NCI-H1417 treated with DMSO at 0.1 percent for 48 hours (cell line): ENCODE data around the gene KLHL8.

Source experiments
- DNase-seq: peaks from one replicate; lab custom pipeline; 2025; lab: John Stamatoyannopoulos, UW

KLHL8 gene

DNA sequence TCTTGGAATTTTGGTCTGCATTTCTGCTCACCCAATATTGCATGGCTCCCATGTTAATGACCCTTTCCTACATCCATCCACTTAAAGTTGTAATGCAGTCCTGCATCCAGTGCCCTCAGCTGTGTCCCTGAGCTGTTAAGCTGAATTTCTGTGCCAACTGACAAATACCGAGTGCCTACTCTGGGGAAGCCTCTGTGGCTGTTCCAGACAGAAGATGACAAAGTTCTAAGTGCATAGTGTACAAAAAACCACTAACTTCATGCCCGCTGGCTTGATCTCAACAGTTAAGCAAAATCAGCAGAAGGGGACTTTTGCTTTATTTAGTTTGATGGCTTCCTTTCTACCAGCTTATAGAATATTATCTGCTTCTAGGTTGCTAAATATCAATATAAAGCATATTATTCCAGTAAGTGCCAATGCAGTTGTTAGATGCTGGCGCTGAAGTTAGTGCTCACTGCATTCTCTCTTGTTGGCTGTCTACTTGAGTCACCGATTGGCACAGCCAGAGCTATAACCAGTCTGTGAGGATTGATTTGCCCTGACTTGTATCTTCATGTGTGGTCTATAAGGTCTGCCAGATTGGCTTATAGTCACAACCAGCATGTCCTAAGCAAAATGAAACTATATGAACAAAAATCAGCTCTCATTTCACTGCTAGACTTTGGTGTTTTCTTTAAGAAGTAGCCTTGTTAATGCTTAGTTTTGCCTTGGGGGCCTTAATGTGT is 98.9 kb downstream of the KLHL8 start:
- no peak for DNase-seq

DNA sequence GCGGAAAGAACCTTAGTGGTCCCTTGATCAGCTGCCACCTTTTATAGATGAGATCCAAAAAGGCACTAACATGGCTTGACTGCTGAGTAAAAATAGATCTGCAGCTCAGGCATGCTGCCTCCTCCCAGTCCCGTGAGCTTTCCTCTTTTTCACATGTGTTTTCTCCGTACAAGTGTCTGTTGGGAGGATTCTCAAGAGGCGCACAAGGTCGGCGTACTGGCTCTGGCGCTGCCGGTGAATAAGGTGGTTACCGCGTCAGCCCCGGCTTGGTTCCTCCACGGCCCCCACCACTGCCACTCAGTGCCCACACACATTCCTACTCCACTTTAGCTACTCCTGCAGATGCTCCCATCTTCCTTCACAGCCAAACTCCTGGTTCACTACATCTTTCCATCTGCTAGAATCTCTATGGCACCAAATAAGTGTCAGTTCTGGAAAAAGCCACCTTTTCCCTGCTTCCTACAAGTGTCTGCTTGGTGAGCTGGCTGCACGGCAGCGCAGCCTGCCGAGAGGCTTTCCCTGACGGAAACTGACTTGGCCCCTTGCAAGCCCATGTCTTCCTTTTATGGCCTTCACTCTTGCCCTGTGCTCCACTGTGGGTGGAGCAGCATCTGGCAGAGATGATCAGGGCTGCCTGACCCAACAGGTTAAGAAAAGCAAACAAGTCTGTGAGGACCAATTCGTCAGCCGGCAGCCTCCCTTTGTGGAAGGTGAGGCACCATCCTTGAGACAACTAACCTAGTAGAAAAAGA is 99.8 kb downstream of the KLHL8 start:
- DNase-seq = no peak

DNA sequence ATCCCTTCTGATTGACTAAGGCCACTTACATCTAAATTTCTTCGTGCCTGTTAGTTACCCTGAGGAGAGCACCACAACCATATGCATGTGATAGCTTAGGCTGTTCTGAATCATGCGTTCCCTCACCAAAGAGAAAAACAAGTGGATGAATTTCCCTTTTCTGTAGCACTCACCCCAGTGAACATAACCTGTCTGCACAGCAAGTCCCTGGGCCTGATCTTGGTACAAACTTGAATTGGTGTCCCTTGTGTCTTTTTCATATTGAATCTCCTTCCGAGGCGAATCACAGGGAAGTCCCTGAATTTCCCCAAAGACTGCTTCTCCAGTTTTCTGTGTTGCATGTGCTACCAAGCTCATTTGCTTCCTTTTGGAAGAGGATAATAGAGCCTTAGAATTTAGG is 100.4 kb downstream of the KLHL8 start:
- no peak for DNase-seq

DNA sequence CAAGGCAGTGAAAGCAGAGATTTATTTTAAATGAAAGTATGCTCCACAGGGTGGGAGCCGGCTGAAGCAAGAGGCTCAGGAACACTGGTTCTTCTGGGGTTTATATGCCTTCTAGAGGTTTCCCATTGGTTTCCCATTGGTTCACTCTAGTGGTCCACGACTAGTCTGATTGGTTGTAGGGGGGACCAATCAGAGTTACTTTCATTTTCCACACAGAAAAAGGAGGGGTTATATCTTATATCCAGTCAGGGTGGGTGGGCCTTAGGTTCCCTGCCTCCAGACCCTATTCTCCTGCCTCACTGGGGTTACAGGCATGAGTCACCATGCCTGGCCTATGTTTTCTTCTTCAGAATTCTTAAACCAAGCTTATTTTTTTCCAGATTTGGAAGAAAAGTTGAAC is 101.6 kb downstream of the KLHL8 start:
- DNase-seq = no peak

DNA sequence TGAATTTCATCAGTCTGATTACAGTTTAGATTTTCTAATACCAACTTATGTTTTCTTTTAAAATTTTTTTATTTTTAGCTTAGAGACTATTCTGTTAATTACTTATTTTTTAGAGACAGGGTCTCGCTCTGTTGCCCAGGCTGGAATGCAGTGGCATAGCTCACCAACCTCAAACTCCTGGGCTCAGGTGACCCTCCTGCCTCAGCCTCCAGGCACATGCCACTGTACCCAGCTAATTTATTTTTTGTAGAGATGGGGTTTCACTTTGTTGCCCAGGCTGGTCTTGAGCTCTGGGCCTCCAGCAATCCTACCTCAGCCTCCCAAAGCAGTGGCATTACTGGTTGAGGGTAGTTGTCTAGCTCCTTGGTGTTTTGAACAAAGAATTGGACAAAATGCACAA is 102.0 kb downstream of the KLHL8 start:
- DNase-seq = no peak

DNA sequence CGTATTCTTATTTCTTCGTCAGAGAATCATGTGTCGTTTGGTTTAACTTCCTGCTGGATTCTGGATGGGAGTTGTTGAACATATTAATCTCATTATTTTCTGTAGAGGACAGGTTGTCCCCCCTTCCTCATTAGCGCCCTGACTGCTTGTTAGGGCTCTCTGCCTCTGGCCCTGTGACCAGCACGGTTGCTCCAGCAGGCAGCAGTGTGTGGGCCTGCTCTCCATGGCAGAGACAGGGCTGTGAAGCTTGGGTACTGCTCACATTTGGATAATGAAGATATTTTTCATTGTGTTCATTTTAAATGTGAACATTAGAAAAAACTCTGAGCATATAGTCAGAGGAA is 102.7 kb downstream of the KLHL8 start:
- no peak for DNase-seq

DNA sequence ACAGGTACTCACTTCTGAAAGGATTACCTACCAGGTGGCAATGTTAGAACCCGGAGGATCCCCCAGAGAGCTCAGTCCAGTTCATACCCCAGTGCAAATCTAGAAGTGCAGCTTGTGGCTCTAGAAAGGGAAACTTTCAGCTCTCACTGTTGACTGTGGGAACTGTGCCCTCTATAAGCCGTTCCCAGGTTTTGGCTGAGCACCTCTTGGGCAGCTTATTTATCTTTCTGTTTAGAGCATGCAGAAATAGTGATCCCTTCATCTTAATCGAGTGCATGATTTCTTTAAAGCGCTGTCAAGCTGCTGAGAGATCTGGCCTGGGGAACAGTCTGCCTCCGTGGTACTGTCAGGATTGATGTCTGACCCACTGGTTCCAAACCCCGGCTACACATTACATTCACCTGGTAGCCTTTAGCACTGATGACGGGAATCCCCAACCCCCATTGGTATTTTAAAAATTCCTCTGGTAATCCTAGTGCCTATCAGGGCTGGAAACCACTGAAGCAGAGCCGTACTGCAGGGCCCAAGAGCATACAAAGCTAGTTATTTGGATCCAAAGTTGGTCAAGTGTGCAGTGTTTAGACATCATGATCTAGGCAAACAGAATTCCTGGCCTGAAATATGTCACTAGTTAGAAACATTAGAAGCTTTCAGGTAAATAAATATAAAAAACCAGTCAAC is 103.2 kb downstream of the KLHL8 start:
- no peak for DNase-seq

DNA sequence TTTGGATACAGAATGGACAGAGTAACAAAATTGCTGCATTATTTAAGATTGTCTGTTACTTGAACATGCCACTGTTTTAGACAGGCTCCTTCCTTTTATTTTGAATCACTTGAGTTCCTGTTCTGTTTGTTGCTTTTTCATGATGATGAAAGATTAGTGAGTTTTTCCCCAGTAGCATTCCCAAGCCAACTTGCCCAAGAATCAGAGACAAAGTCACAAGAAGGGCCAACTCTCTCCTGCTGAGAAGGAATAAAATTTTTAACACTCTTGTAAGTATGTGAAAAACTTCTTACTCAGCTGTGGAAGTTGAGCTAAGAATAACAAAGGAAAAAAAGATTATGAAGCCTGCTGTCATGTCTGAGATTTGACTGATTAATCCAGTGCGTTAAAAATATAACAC is 104.2 kb downstream of the KLHL8 start:
- DNase-seq = no peak

DNA sequence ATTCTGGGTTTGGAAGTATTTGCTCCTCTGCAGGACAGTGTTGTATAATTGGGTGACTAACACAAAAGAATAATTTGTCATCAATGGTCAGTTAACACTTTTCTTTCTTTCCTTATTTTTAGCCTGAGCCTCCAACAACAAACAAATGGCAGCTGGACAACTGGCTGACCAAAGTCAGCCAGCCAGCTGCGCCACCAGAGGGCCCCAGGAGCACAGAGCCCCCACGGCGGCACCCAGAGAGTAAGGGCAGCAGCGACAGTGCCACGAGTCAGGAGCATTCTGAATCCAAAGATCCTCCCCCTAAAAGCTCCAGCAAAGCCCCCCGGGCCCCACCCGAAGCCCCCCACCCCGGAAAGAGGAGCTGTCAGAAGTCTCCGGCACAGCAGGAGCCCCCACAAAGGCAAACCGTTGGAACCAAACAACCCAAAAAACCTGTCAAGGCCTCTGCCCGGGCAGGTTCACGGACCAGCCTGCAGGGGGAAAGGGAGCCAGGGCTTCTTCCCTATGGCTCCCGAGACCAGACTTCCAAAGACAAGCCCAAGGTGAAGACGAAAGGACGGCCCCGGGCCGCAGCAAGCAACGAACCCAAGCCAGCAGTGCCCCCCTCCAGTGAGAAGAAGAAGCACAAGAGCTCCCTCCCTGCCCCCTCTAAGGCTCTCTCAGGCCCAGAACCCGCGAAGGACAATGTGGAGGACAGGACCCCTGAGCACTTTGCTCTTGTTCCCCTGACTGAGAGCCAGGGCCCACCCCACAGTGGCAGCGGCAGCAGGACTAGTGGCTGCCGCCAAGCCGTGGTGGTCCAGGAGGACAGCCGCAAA is 106.0 kb downstream of the KLHL8 start:
- DNase-seq = no peak

DNA sequence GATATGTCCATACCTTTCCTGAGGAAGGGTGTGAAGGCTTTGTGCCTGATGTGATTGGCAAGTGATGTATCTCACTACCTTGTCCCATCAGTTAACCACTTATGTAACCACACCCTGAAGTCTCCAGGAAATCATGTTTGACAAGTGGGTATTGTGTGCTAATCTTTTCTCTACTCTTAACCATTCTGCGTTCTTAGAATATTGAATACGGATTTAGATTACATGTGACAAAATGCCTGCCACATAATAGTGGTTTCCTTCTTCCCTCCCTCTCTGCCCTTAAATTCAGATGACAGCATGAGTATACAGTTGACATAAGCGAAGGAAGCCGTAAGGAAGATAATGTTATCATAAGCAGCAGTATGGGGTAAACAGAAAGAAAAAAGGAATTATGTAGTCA is 108.4 kb downstream of the KLHL8 start:
- no peak for DNase-seq
